Gastrocnemius medialis (tissue), 4 donors: ENCODE measurements around the gene CEACAM18.

Experiments
- POLR2A ChIP-seq, 2 donors: fragments of 450-650 bp; IDR thresholded peaks; one replicate each; pipeline ENCODE4 v1.6.1; 2017; ENCODE audit warnings: antibody characterized with exemption in 2 of 2, mild to moderate bottlenecking in 2 of 2, moderate library complexity in 2 of 2
- TF ChIP-seq, protein P1 (sequence below), 5 experiments: fragments of 450-650 bp in 3 of 5; fragments of 200-600 bp in 2 of 5; sonication (generic) in 2 of 5; IDR thresholded peaks in 4 of 5; conservative IDR thresholded peaks in 1 of 5; 1 replicate in 4 of 5; 2 replicates in 1 of 5; pipeline ENCODE4 v1.5.1; 2016 to 2019; ENCODE audit warnings: antibody characterized with exemption in 5 of 5, mild to moderate bottlenecking in 3 of 5, moderate library complexity in 3 of 5

DNA sequence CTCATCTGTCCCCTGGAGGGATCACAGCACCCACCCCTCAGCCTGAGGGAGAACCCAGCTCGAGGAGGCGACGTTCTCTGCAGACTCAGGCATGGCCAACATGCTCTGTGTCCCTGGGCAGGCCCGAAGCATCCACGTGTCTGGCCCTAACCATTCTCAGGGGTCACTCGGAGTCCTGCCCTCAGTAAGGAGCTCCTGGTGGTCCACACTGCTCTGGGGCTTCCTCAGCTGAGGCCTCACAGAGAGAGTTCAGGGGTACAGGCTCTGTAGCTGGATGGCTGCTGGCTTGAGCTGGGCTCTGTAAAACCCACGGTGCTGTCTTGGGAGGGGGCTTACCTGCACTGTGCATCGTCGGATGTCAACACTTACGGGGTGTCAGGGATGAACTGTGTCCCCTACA, 15.7 kb upstream of the CEACAM18 start:
- no peak for TF ChIP-seq POLR2A (IDR thresholded peaks at IDR 0.05)
- TF ChIP-seq, protein P1, sequence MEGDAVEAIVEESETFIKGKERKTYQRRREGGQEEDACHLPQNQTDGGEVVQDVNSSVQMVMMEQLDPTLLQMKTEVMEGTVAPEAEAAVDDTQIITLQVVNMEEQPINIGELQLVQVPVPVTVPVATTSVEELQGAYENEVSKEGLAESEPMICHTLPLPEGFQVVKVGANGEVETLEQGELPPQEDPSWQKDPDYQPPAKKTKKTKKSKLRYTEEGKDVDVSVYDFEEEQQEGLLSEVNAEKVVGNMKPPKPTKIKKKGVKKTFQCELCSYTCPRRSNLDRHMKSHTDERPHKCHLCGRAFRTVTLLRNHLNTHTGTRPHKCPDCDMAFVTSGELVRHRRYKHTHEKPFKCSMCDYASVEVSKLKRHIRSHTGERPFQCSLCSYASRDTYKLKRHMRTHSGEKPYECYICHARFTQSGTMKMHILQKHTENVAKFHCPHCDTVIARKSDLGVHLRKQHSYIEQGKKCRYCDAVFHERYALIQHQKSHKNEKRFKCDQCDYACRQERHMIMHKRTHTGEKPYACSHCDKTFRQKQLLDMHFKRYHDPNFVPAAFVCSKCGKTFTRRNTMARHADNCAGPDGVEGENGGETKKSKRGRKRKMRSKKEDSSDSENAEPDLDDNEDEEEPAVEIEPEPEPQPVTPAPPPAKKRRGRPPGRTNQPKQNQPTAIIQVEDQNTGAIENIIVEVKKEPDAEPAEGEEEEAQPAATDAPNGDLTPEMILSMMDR (IDR thresholded peaks at IDR 0.05 in 4 of 5, conservative IDR thresholded peaks at IDR 0.05 in 1 of 5) = no peak
